AG04450 (cell line): ENCODE data around the gene LIN28A. TPM values are rescaled to one million over a fixed set of nuclear protein-coding genes. Genes with fewer than 3 reads are reported as not detected.

ENCODE experiments used
- CTCF ChIA-PET: fragments of 300-600, 350-600 bp; formaldehyde crosslinking; extraction: SDS; loops from one replicate; lab custom pipeline; 2022; ENCODE audit warnings: antibody characterized with exemption, inconsistent platforms; lab: Charles Lee
- POLR2A ChIA-PET: fragments of 350-600 bp; formaldehyde crosslinking; extraction: SDS; loops from one replicate; lab custom pipeline; 2021; ENCODE audit warnings: antibody characterized with exemption, inconsistent platforms; lab: Yijun Ruan, JAX
- DNase-seq: peaks from one replicate; pipeline ENCODE4 v3.0.0-alpha.2; 2011; ENCODE audit warnings: low read depth, low spot score
- H3K27ac ChIP-seq: one replicate; pipeline ENCODE4 v1.5.1; 2012; ENCODE audit warnings: low read depth, low read length, control low read depth
- H3K27me3 ChIP-seq: one replicate; pipeline ENCODE4 v1.6.0; 2012; ENCODE audit warnings: low read length; ENCODE audit not compliant: control insufficient read depth, insufficient read depth
- H3K4me3 ChIP-seq: 2 replicates; pipeline ENCODE4 v1.5.1; 2011; ENCODE audit warnings: mild to moderate bottlenecking, low read depth, low read length, control low read depth
- H3K9me3 ChIP-seq: 2 replicates; pipeline ENCODE4 v1.5.1; 2012; ENCODE audit warnings: low read length; ENCODE audit not compliant: control insufficient read depth, insufficient read depth
- polyA plus RNA-seq: library from polyadenylated mRNA; depleted of rRNA; stranded (reverse); fragments of >200 nt; gene quantifications from 2 replicates; pipeline ENCODE4 v1.2.3, GENCODE V29; 2011
- TF ChIP-seq, protein P1 (sequence below): IDR thresholded peaks from 2 replicates; pipeline ENCODE4 v1.5.1; 2011; ENCODE audit warnings: low read depth, low read length, control low read depth, inconsistent platforms

Gene LIN28A
- polyA plus RNA-seq, 1 experiment, result not detected

- H3K27ac ChIP-seq, result no peak overlapping the region
- H3K27me3 ChIP-seq, result no peaks in the 10 kb centered on the region
- DNase-seq, result no peak
- TF ChIP-seq, protein P1, sequence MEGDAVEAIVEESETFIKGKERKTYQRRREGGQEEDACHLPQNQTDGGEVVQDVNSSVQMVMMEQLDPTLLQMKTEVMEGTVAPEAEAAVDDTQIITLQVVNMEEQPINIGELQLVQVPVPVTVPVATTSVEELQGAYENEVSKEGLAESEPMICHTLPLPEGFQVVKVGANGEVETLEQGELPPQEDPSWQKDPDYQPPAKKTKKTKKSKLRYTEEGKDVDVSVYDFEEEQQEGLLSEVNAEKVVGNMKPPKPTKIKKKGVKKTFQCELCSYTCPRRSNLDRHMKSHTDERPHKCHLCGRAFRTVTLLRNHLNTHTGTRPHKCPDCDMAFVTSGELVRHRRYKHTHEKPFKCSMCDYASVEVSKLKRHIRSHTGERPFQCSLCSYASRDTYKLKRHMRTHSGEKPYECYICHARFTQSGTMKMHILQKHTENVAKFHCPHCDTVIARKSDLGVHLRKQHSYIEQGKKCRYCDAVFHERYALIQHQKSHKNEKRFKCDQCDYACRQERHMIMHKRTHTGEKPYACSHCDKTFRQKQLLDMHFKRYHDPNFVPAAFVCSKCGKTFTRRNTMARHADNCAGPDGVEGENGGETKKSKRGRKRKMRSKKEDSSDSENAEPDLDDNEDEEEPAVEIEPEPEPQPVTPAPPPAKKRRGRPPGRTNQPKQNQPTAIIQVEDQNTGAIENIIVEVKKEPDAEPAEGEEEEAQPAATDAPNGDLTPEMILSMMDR, result no peak
- ChIA-PET POLR2A (no interaction called here), CTCF (interaction anchor here (0.5 to 2.5 kb wide), 2 partner anchors 10 to 344 kb away, joined by 4 to 24 read pairs; no protein-coding TSS in a partner anchor)
- H3K9me3 ChIP-seq, result no peaks in the 10 kb centered on the region
- no peak overlapping the region for H3K4me3 ChIP-seq
These were observed 49.0 kb downstream of the LIN28A start for GRCh38 chr1:26459573-26460031.

GRCh38 chr1:26468911-26469310 is 58.3 kb downstream of the LIN28A start:
- CTCF ChIA-PET, result interaction anchor here (1.6 to 2.4 kb wide), 2 partner anchors 9 to 13 kb away, joined by 11 to 24 read pairs; no protein-coding TSS in a partner anchor
- no peak for DNase-seq
- Histone ChIP-seq H3K27me3 (no peaks in the 10 kb centered on the region), H3K9me3 (no peaks in the 10 kb centered on the region; the same call in 1 of the 2 replicates), H3K27ac (no peak overlapping the region), H3K4me3 (no peak overlapping the region)
- POLR2A ChIA-PET, result no interaction called here
- TF ChIP-seq, protein P1, result no peak

DNA sequence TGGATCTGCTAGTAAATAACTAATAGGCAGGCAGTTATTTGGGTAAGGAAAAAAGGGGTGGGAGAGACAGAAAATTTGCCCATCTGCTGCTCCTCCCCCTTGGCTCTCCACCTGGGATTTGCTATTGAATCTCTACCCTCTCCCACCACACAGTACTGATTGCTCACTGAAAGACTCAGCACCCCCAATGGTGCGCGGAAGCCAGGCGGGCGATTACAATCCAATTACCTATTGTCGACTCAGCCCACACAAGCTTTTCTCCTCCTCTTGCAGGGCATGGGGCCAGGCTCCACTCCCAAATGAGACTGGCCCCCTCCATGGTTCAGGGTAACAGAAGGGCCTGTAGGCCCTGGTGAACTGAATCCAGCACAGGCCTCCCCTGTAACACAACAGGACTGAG is 58.9 kb downstream of the LIN28A start:
- no peak overlapping the region for H3K27ac ChIP-seq
- no peaks in the 10 kb centered on the region for H3K27me3 ChIP-seq
- no peaks in the 10 kb centered on the region; the same call in 1 of the 2 replicates for H3K9me3 ChIP-seq
- POLR2A ChIA-PET, result interaction anchor here (0.8 kb wide), 1 partner anchor 9 kb away, joined by 9 read pairs; no protein-coding TSS in a partner anchor
- no peak overlapping the region for H3K4me3 ChIP-seq
- no peak for DNase-seq
- CTCF ChIA-PET, result interaction anchor here (0.5 to 2.4 kb wide), 6 partner anchors 10 to 455 kb away, joined by 3 to 24 read pairs (median 3); no protein-coding TSS in a partner anchor
- TF ChIP-seq, protein P1, result no peak

GRCh38 chr1:26470878-26471497 is 60.4 kb downstream of the LIN28A start:
- Histone ChIP-seq H3K9me3 (no peaks in the 10 kb centered on the region; the same call in 1 of the 2 replicates), H3K27ac (no peak overlapping the region), H3K4me3 (peak overlapping the region; percentile 63), H3K27me3 (no peaks in the 10 kb centered on the region)
- TF ChIP-seq, protein P1, result no peak
- DNase-seq, result no peak
- ChIA-PET POLR2A (interaction anchor here (0.8 to 1.4 kb wide), 4 partner anchors 16 to 237 kb away, joined by 3 to 4 read pairs (median 3); partner anchors contain the start of genes CEP85 and DHDDS), CTCF (interaction anchor here (0.6 to 2.4 kb wide), 5 partner anchors 11 to 171 kb away, joined by 3 to 24 read pairs (median 3); no protein-coding TSS in a partner anchor)
